Effector CD8-positive, alpha-beta T cell (primary cell): ENCODE results near the gene CELSR1.
A peak's percentile ranks its signal among the peaks of the same experiment; 100 is the strongest.

ENCODE experiments used
- DNase-seq: peaks from one replicate; lab custom pipeline; 2025; lab: John Stamatoyannopoulos, UW

The CELSR1 gene

DNA sequence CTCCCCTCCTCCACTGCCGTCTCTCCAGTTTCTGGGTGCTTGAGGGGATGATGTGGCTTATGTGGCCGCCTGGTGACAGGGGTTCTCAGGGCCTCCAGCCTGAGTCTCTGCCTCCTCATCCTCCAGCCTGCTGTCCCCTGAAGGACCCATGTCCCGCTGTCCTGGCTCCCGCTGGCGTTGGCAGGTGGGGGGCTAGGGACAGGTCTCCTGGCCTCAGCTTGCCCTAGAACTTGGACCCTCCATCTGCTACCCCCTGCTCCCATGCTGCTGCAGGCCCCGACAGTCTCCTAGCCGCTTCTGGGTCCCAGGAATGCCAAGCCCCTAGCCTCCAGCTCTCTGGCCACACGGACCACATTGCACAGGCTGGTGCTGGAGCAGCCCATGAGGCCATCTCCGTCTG is 13.9 kb upstream of the CELSR1 start:
- DNase-seq: no peak

DNA sequence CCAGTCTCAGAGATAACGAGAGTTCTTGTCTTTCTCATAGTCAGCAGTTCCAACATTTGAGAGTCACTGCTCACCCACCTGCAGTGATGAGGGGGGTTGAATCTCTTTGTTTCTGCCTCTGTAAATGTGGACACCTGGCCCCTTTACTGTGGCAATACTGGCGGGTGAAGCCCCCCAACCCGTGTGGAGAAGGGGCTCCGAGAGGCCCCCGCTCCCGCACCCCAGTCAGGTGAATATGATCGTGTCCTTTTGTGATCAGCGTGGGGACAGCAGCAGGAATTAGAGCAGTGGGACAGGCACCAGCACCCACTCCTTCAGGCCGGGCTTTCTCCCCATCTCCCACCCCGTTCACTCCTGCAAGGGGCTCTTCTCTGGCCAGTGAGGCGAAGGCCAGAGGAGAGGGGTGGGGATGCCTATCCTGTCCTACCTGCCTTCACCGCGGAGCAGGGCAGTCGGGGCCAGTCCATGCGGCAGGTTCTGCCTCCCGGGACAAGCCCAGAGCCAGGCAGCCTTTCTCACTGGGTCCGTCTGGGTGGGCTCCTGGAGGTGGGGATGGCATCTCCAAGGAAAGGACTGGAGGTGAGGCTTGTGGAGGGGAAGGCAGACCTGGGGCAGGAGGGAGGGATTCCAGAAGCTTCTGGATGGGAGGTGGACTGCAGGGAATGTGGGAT is 12.7 kb upstream of the CELSR1 start:
- DNase-seq: no peak

GRCh38 chr22:46549563-46549840 is 12.1 kb upstream of the CELSR1 start:
- no peak for DNase-seq

- DNase-seq: no peak
Observed at GRCh38 chr22:46547883-46548244, 10.4 kb upstream of the CELSR1 start.

GRCh38 chr22:46547179-46547882 is 9.9 kb upstream of the CELSR1 start:
- DNase-seq: no peak

GRCh38 chr22:46546466-46547178 is 9.2 kb upstream of the CELSR1 start:
- no peak for DNase-seq

- DNase-seq: no peak
Observed at GRCh38 chr22:46545086-46545792, 7.8 kb upstream of the CELSR1 start.

GRCh38 chr22:46542011-46542985 is 4.9 kb upstream of the CELSR1 start:
- peak; percentile 35 for DNase-seq

- DNase-seq: no peak
Observed at GRCh38 chr22:46541536-46541935, 4.1 kb upstream of the CELSR1 start.

DNA sequence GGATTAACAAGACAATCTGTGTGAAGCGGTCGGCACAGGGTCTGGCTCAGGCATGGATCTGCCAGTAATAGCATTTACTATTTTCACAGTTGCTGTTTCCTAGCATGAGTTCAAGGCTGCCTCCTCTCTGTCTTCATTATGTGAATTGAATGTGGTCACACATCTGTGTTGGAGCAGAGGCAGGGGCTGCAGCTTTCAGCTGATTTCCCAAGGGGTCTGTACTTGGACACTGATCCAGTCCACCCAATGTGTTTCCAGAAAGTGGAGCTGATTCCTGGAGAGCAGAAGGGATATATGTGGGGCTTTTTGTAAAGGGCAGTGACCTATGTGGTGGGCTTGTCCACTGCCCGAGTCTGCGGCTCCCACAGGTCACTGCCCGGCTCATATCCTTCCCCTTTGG is 3.5 kb upstream of the CELSR1 start:
- no peak for DNase-seq

DNA sequence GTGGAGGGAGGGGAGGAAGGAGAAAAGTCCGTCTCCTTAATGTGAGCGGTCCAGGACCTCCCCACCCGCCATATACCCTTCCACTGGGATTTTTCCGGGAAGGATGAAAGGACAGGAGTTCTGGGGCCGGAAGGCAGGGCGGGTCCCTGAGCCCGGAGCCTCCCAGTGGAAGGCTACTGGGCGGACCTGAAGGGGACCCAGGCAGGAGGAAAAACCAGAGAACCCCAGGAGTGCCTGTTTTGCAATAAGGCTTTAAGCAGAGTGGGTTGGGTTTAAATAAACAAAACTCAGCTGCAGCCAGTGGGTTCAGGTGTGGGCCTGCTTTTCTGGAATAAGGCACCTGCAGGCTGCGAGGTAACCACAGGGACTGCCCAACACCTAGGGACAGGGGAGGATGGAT is 1.7 kb upstream of the CELSR1 start:
- no peak for DNase-seq

DNA sequence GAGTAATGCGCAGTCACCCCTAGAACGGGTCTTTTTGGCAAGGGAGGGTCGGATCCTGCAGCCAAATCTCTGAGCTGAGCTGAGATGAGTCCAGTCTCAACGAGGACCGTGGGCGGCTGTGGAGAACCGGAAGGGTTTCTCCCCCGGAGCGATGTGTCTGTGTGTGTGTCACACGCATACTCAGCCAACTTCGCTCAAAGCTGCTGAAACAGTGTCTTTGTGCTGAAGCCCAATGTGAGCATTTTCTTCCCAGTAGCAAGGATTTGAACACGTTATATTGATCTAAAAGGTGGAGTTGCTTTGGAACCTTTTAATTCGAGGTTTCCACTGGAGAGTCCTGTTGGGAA is 1.4 kb upstream of the CELSR1 start:
- DNase-seq: no peak

DNA sequence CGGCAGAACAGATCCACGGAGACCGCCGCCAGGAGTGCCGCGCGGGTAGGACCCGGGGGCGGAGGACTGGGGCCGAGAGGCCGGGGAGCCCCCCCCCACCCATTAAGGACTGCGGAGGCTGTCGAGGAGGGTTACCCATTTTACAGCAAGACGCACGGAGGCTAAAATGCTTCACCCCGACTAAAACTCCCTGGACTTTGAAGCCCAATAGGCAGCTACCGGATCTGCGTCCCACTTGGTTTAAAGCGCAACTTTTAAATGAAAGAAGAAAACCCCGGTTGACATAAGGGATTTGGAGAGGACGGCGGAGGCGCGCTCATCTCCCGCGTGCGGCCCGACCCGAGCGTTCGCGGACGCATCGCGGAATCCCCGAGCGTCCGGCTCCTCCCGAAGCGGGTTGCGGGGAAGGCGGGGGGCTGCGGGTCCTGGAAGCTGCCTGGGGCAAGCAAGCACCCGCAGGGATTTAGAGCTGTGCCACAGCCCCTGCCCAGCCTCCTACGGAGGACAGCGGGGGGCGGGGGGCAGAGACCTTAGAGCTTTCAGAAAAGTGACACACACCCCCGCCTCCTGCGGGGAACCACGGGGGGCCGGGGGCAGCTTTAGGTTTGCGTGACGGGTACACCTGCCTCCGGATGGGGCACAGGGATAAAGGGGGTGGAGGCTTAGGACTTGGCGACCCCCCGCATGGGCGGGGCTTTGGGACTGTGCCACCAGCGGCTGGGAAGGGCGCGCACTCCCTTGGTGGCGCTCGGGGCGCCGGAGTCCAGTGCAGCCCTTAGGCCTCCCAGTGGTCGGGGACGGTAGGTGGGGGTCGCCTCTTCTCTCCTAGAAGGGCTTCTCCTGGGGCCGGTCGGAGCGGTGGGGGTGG is 760 bp upstream of the CELSR1 start:
- DNase-seq: no peak

GRCh38 chr22:46536537-46537224 is 739 bp downstream of the CELSR1 start:
- DNase-seq: no peak

- no peak for DNase-seq
Observed at GRCh38 chr22:46535876-46536536, 1.4 kb downstream of the CELSR1 start.

DNA sequence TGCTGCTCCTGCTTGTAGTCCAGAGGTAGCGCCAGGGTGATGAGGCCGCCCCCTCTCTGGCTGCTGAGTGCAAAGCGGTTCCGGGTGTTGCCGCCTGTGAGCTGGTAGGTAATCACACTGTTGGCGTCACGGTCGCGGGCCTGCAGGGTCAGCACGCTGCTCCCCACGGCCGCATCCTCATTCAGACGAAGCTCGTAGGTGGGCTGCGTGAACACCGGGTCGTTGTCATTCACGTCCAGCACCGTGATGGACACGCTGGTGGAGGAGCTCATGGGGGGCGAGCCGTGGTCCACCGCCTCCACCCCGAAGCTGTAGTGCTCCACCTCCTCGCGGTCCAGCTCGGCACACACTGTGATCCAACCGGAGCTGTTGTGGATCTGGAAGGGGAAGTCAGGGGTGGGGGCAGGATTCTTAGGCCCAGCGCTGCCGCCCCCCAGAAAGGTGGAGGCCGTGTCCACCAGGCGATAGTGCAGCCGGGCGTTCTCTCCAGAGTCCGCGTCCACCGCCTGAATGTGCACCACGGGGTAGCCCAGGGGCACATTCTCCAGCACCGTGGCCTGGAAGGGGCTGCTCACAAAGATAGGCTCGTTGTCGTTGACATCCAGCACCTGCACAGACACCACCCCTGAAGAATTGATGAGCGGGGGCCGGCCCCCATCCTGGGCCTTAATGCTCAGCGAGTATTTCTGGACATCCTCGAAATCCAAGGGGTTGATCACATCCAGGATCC is 2.4 kb downstream of the CELSR1 start:
- DNase-seq: no peak

GRCh38 chr22:46534177-46534776 is 3.1 kb downstream of the CELSR1 start:
- DNase-seq: no peak

DNA sequence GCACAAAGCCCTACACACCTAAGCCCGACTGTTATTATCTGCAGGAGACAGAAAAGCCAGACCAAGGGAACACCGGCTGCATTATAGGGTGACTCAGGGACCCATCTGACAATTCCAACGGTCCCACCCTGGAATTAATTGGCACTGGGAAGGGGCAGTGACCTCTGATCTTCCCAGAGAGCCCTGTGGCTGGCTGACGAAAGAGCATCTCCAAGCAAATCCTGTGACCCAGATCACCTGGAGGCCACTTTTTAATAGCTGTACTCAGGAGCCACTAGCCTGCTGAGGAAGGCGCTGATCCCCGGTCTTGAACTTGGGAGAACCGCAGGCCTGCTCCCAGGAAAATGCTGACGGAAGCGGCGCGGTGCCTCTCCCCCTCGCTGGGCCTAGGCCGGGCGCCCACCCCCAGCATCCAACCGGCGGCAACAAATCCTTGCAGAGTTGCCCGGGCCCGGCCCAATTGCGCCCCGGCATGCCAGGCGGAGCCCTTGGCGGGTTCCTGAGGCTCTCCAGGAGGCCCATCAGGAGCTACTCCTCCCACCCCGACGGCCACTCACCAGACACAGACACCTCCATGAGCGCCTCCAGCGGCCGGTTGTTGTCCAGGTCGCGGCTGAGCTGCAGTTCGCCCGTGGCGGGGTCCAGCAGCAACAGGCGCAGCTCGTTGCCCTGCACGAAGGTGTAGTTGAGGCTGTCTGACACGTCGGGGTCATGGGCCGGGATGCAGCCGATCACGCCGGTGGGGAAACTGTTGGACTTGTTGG is 4.2 kb downstream of the CELSR1 start:
- no peak for DNase-seq
